SK-N-SH treated with all-trans-retinoic acid at 6 μM for 48 hours (cell line): ENCODE measurements around the gene CRACR2A.

Source experiments
- ARNTL ChIP-seq: fragments of 450-650 bp; formaldehyde crosslinking; IDR thresholded peaks from 2 replicates; pipeline ENCODE4 v1.5.0; 2020; ENCODE audit warnings: low read depth, mild to moderate bottlenecking, moderate library complexity, borderline replicate concordance
- CREB5 ChIP-seq: fragments of 250-450 bp; sonication (Bioruptor Pico); IDR thresholded peaks from 2 replicates; pipeline ENCODE4 v1.5.1; 2020; ENCODE audit warnings: low read depth, mild to moderate bottlenecking, moderate library complexity
- CSDC2 ChIP-seq: fragments of 250-450 bp; sonication (Bioruptor Pico); IDR thresholded peaks from 2 replicates; pipeline ENCODE4 v1.5.0; 2020; ENCODE audit warnings: mild to moderate bottlenecking, moderate library complexity
- CSRNP3 ChIP-seq: fragments of 250-450 bp; sonication (Bioruptor Pico); IDR thresholded peaks from 2 replicates; pipeline ENCODE4 v1.5.1; 2021; ENCODE audit warnings: mild to moderate bottlenecking, moderate library complexity
- ISL1 ChIP-seq: fragments of 250-450 bp; sonication (Bioruptor Pico); IDR thresholded peaks from 2 replicates; pipeline ENCODE4 v2.1.2; 2022; ENCODE audit warnings: mild to moderate bottlenecking, moderate library complexity
- OSR1 ChIP-seq: fragments of 250-450 bp; sonication (Bioruptor Pico); IDR thresholded peaks from 2 replicates; pipeline ENCODE4 v1.8.0; 2022; ENCODE audit warnings: moderate library complexity, mild to moderate bottlenecking, inconsistent platforms
- TCF4 ChIP-seq: fragments of 250-450 bp; sonication (Bioruptor Pico); IDR thresholded peaks from 2 replicates; pipeline ENCODE4 v1.8.0; 2021; ENCODE audit warnings: mild to moderate bottlenecking, moderate library complexity, borderline replicate concordance
- ZC3H10 ChIP-seq: fragments of 250-450 bp; sonication (Bioruptor Pico); IDR thresholded peaks from 2 replicates; pipeline ENCODE4 v1.5.1; 2021; ENCODE audit warnings: mild to moderate bottlenecking, moderate library complexity
- ZFP3 ChIP-seq: fragments of 250-450 bp; sonication (Bioruptor Pico); IDR thresholded peaks from 2 replicates; pipeline ENCODE4 v1.5.0; 2020; ENCODE audit warnings: mild to moderate bottlenecking, moderate library complexity
- ZFP30 ChIP-seq: fragments of 450-650 bp; formaldehyde crosslinking; IDR thresholded peaks from 2 replicates; pipeline ENCODE4 v1.5.0; 2022; ENCODE audit warnings: mild to moderate bottlenecking, moderate library complexity
- ZNF565 ChIP-seq: fragments of 450-650 bp; formaldehyde crosslinking; conservative IDR thresholded peaks from 2 replicates; pipeline ENCODE4 v1.5.0; 2020; ENCODE audit warnings: low read depth, mild to moderate bottlenecking, moderate library complexity
- ZNF70 ChIP-seq: fragments of 450-650 bp; formaldehyde crosslinking; IDR thresholded peaks from 2 replicates; pipeline ENCODE4 v1.5.0; 2020; ENCODE audit warnings: mild to moderate bottlenecking, moderate library complexity
- TF ChIP-seq, protein P1 (sequence below): fragments of 250-450 bp; sonication (Bioruptor Pico); IDR thresholded peaks from 2 replicates; pipeline ENCODE4 v1.5.0; 2020; ENCODE audit warnings: mild to moderate bottlenecking, moderate library complexity
- TF ChIP-seq, protein P2 (sequence below): fragments of 250-450 bp; sonication (Bioruptor Pico); IDR thresholded peaks from 2 replicates; pipeline ENCODE4 v1.8.0; 2020; ENCODE audit warnings: mild to moderate bottlenecking, moderate library complexity, borderline replicate concordance

- TF ChIP-seq CSRNP3 (CRISPR knock-in tag): no peak
- TF ChIP-seq ZFP30: no peak
- no peak for TF ChIP-seq CREB5 (CRISPR knock-in tag)
- no peak for TF ChIP-seq ARNTL (CRISPR knock-in tag)
- TF ChIP-seq, protein P1, sequence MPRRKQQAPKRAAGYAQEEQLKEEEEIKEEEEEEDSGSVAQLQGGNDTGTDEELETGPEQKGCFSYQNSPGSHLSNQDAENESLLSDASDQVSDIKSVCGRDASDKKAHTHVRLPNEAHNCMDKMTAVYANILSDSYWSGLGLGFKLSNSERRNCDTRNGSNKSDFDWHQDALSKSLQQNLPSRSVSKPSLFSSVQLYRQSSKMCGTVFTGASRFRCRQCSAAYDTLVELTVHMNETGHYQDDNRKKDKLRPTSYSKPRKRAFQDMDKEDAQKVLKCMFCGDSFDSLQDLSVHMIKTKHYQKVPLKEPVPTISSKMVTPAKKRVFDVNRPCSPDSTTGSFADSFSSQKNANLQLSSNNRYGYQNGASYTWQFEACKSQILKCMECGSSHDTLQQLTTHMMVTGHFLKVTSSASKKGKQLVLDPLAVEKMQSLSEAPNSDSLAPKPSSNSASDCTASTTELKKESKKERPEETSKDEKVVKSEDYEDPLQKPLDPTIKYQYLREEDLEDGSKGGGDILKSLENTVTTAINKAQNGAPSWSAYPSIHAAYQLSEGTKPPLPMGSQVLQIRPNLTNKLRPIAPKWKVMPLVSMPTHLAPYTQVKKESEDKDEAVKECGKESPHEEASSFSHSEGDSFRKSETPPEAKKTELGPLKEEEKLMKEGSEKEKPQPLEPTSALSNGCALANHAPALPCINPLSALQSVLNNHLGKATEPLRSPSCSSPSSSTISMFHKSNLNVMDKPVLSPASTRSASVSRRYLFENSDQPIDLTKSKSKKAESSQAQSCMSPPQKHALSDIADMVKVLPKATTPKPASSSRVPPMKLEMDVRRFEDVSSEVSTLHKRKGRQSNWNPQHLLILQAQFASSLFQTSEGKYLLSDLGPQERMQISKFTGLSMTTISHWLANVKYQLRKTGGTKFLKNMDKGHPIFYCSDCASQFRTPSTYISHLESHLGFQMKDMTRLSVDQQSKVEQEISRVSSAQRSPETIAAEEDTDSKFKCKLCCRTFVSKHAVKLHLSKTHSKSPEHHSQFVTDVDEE (CRISPR knock-in tag): no peak
- TF ChIP-seq, protein P2, sequence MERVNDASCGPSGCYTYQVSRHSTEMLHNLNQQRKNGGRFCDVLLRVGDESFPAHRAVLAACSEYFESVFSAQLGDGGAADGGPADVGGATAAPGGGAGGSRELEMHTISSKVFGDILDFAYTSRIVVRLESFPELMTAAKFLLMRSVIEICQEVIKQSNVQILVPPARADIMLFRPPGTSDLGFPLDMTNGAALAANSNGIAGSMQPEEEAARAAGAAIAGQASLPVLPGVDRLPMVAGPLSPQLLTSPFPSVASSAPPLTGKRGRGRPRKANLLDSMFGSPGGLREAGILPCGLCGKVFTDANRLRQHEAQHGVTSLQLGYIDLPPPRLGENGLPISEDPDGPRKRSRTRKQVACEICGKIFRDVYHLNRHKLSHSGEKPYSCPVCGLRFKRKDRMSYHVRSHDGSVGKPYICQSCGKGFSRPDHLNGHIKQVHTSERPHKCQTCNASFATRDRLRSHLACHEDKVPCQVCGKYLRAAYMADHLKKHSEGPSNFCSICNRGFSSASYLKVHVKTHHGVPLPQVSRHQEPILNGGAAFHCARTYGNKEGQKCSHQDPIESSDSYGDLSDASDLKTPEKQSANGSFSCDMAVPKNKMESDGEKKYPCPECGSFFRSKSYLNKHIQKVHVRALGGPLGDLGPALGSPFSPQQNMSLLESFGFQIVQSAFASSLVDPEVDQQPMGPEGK (CRISPR knock-in tag): no peak
- no peak for TF ChIP-seq ZC3H10 (CRISPR knock-in tag)
- TF ChIP-seq ISL1 (CRISPR knock-in tag): no peak
- no peak for TF ChIP-seq ZNF70 (CRISPR knock-in tag)
- TF ChIP-seq CSDC2: no peak
- no peak for TF ChIP-seq TCF4 (CRISPR knock-in tag)
- TF ChIP-seq ZNF565 (CRISPR knock-in tag): no peak
- no peak for TF ChIP-seq OSR1 (CRISPR knock-in tag)
- no peak for TF ChIP-seq ZFP3 (CRISPR knock-in tag)
Observed at GRCh38 chr12:3790642-3791041, 37.7 kb upstream of the CRACR2A start.
